ENCODE measurements around the gene DYNC2LI1. TPM values are rescaled to one million over a fixed set of nuclear protein-coding genes. Genes with fewer than 3 reads are reported as not detected.

DYNC2LI1 gene
- total and polyA plus RNA-seq, 2 donors from 2014 or later: 41.5 to 54.4 TPM

- Histone ChIP-seq H3K27me3 (ENCODE audit: control insufficient read depth, insufficient read depth, low read length) (no peaks in the 10 kb centered on the region), H3K27ac (ENCODE audit: low read depth in 2 of 2, low read length in 2 of 2) (no peak overlapping the region), H3K4me3 (ENCODE audit: low read length in 3 of 3) (no peak overlapping the region), H3K36me3 (ENCODE audit: control insufficient read depth in 2 of 3, insufficient read depth in 3 of 3, low read length in 3 of 3) (no peaks in the 10 kb centered on the region), H3K9ac (ENCODE audit: low read length in 3 of 3) (no peak overlapping the region), H3K4me1 (ENCODE audit: control insufficient read depth in 2 of 3, insufficient read depth in 2 of 3, low read depth in 1 of 3, low read length in 3 of 3) (peaks cover 2 to 13% (median 3%) of the 10 kb centered on the region in 3 donors), H3K9me3 (ENCODE audit: control insufficient read depth in 2 of 3, insufficient read depth in 1 of 3, low read length in 3 of 3) (no peaks in the 10 kb centered on the region)
- FAIRE-seq: no peak
- TF ChIP-seq, protein P1, sequence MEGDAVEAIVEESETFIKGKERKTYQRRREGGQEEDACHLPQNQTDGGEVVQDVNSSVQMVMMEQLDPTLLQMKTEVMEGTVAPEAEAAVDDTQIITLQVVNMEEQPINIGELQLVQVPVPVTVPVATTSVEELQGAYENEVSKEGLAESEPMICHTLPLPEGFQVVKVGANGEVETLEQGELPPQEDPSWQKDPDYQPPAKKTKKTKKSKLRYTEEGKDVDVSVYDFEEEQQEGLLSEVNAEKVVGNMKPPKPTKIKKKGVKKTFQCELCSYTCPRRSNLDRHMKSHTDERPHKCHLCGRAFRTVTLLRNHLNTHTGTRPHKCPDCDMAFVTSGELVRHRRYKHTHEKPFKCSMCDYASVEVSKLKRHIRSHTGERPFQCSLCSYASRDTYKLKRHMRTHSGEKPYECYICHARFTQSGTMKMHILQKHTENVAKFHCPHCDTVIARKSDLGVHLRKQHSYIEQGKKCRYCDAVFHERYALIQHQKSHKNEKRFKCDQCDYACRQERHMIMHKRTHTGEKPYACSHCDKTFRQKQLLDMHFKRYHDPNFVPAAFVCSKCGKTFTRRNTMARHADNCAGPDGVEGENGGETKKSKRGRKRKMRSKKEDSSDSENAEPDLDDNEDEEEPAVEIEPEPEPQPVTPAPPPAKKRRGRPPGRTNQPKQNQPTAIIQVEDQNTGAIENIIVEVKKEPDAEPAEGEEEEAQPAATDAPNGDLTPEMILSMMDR (IDR thresholded peaks at IDR 0.05; ENCODE audit: borderline replicate concordance, extremely low read depth, insufficient read depth): no peak
- no peak for DNase-seq
- intact Hi-C loops (cut with DNase I): no loop called here
Measured at GRCh38 chr2:43754180-43754579, 19.7 kb upstream of the DYNC2LI1 start.

DNA sequence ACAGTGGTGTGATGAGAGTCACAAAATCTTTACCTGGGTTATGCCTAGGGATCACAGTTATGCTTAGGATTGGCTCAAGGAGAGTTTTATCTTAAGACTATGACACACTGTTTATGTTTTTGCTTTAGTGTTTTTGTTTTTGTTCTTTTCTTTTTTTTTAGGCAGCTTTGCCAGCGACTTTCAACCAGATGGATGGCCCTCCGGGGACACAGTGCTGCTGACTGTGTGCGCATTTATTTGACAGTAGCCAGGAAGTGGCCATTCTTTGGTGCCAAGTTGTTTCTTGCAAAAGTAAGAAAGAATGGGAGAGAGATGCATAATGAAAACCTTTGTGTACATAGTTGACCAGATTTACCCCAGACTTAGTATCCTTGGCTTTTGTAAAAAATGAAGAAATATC, 15.1 kb upstream of the DYNC2LI1 start:
- Histone ChIP-seq H3K36me3 (ENCODE audit: control insufficient read depth in 2 of 3, insufficient read depth in 3 of 3, low read length in 3 of 3) (no peaks in the 10 kb centered on the region), H3K27me3 (ENCODE audit: control insufficient read depth, insufficient read depth, low read length) (no peaks in the 10 kb centered on the region), H3K9ac (ENCODE audit: low read length in 3 of 3) (no peak overlapping the region), H3K9me3 (ENCODE audit: control insufficient read depth in 2 of 3, insufficient read depth in 1 of 3, low read length in 3 of 3) (no peaks in the 10 kb centered on the region), H3K27ac (ENCODE audit: low read depth in 2 of 2, low read length in 2 of 2) (peak overlapping the region; percentile 7 to 56), H3K4me1 (ENCODE audit: control insufficient read depth in 2 of 3, insufficient read depth in 2 of 3, low read depth in 1 of 3, low read length in 3 of 3) (peaks cover 5 to 7% (median 6%) of the 10 kb centered on the region in 3 donors), H3K4me3 (ENCODE audit: low read length in 3 of 3) (no peak overlapping the region)
- FAIRE-seq: no peak
- TF ChIP-seq, protein P1 (IDR thresholded peaks at IDR 0.05; ENCODE audit: borderline replicate concordance, extremely low read depth, insufficient read depth): no peak
- intact Hi-C loops (cut with DNase I): no loop called here
- DNase-seq: peak in 1 of 5 donors; percentile 58

GRCh38 chr2:43759195-43759594, 14.6 kb upstream of the DYNC2LI1 start:
- intact Hi-C loops (cut with DNase I): no loop called here
- H3K4me1 ChIP-seq (ENCODE audit: control insufficient read depth in 2 of 3, insufficient read depth in 2 of 3, low read depth in 1 of 3, low read length in 3 of 3): peaks cover 5 to 7% (median 6%) of the 10 kb centered on the region in 3 donors
- peak in 2 of 5 donors; percentile 68 to 75 for DNase-seq
- H3K9ac ChIP-seq (ENCODE audit: low read length in 3 of 3): no peak overlapping the region
- H3K36me3 ChIP-seq (ENCODE audit: control insufficient read depth in 2 of 3, insufficient read depth in 3 of 3, low read length in 3 of 3): no peaks in the 10 kb centered on the region
- H3K27ac ChIP-seq (ENCODE audit: low read depth in 2 of 2, low read length in 2 of 2): peak overlapping the region; percentile 7 to 56
- H3K4me3 ChIP-seq (ENCODE audit: low read length in 3 of 3): no peak overlapping the region
- no peak for FAIRE-seq
- H3K27me3 ChIP-seq (ENCODE audit: control insufficient read depth, insufficient read depth, low read length): no peaks in the 10 kb centered on the region
- TF ChIP-seq, protein P1 (IDR thresholded peaks at IDR 0.05; ENCODE audit: borderline replicate concordance, extremely low read depth, insufficient read depth): no peak
- no peaks in the 10 kb centered on the region for H3K9me3 ChIP-seq (ENCODE audit: control insufficient read depth in 2 of 3, insufficient read depth in 1 of 3, low read length in 3 of 3)

- no peaks in the 10 kb centered on the region for H3K9me3 ChIP-seq (ENCODE audit: control insufficient read depth in 2 of 3, insufficient read depth in 1 of 3, low read length in 3 of 3)
- intact Hi-C loops (cut with DNase I): no loop called here
- FAIRE-seq: peak; percentile 64
- TF ChIP-seq, protein P1 (IDR thresholded peaks at IDR 0.05; ENCODE audit: borderline replicate concordance, extremely low read depth, insufficient read depth): no peak
- peak in 1 of 5 donors; percentile 31 for DNase-seq
- H3K4me1 ChIP-seq (ENCODE audit: control insufficient read depth in 2 of 3, insufficient read depth in 2 of 3, low read depth in 1 of 3, low read length in 3 of 3): peaks cover 5 to 11% (median 7%) of the 10 kb centered on the region in 3 donors
- peaks cover 0 to 7% (median 0%) of the 10 kb centered on the region in 3 donors for H3K36me3 ChIP-seq (ENCODE audit: control insufficient read depth in 2 of 3, insufficient read depth in 3 of 3, low read length in 3 of 3)
- H3K27me3 ChIP-seq (ENCODE audit: control insufficient read depth, insufficient read depth, low read length): no peaks in the 10 kb centered on the region
- no peak overlapping the region for H3K9ac ChIP-seq (ENCODE audit: low read length in 3 of 3)
- H3K27ac ChIP-seq (ENCODE audit: low read depth in 2 of 2, low read length in 2 of 2): no peak overlapping the region
- no peak overlapping the region for H3K4me3 ChIP-seq (ENCODE audit: low read length in 3 of 3)
Measured at GRCh38 chr2:43762286-43762685, 11.6 kb upstream of the DYNC2LI1 start.

All from kidney (tissue), 14 donors.